Liver (tissue), 3 donors: ENCODE measurements around the gene RREB1.

ENCODE experiments used
- HNF4G ChIP-seq: IDR thresholded peaks from 2 replicates; pipeline ENCODE4 v1.6.1; 2016; ENCODE audit warnings: antibody characterized with exemption
- RXRA ChIP-seq, 2 donors: IDR thresholded peaks; 2 replicates each; pipeline ENCODE4 v1.6.1; 2017 to 2018; ENCODE audit warnings: antibody characterized with exemption in 2 of 2, mild to moderate bottlenecking in 1 of 2
- SP1 ChIP-seq: IDR thresholded peaks from 2 replicates; pipeline ENCODE4 v1.6.1; 2018; ENCODE audit warnings: antibody characterized with exemption, mild to moderate bottlenecking
- TAF1 ChIP-seq: conservative IDR thresholded peaks from 2 replicates; pipeline ENCODE4 v1.6.1; 2016; ENCODE audit warnings: antibody characterized with exemption, mild to moderate bottlenecking
- TF ChIP-seq, protein P1 (sequence below): fragments of 150-350 bp; IDR thresholded peaks from 2 replicates; pipeline ENCODE4 v1.5.1; 2017; ENCODE audit warnings: improper control_type of control experiment, low read depth, low read length; ENCODE audit not compliant: missing input control
- TF ChIP-seq, protein P2 (sequence below): IDR thresholded peaks from 2 replicates; pipeline ENCODE4 v1.6.1; 2016; ENCODE audit warnings: antibody characterized with exemption
- TF ChIP-seq, protein P3 (sequence below): IDR thresholded peaks from 2 replicates; pipeline ENCODE4 v1.6.1; 2016; ENCODE audit warnings: antibody characterized with exemption, mild to moderate bottlenecking
- TF ChIP-seq, protein P4 (sequence below): IDR thresholded peaks from 2 replicates; pipeline ENCODE4 v1.6.1; 2016; ENCODE audit warnings: antibody characterized with exemption
- donor health status: healthy.
- donor health status: healthy.

DNA sequence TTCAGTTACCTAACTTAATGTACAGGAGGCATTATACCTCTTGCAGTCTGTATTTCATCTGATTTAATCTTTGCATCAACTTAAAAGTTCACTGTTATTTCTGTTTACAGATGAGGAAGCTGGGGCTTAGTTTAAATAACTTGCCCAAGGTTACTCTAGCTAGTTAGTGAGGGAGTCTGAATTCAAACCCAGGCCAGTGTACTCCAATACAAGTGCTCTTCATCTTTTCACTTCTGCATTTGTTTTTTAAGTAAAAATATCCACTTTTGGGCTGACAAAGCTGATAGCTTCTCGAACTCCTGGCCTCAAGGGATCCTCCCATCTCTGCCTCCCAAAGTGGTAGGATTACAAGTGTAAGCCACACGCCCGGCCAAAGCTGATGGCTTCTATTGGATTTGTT lies 23.6 kb downstream of the RREB1 start:
- TF ChIP-seq SP1: no peak
- TF ChIP-seq, protein P1, sequence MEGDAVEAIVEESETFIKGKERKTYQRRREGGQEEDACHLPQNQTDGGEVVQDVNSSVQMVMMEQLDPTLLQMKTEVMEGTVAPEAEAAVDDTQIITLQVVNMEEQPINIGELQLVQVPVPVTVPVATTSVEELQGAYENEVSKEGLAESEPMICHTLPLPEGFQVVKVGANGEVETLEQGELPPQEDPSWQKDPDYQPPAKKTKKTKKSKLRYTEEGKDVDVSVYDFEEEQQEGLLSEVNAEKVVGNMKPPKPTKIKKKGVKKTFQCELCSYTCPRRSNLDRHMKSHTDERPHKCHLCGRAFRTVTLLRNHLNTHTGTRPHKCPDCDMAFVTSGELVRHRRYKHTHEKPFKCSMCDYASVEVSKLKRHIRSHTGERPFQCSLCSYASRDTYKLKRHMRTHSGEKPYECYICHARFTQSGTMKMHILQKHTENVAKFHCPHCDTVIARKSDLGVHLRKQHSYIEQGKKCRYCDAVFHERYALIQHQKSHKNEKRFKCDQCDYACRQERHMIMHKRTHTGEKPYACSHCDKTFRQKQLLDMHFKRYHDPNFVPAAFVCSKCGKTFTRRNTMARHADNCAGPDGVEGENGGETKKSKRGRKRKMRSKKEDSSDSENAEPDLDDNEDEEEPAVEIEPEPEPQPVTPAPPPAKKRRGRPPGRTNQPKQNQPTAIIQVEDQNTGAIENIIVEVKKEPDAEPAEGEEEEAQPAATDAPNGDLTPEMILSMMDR: no peak
- TF ChIP-seq, protein P2, sequence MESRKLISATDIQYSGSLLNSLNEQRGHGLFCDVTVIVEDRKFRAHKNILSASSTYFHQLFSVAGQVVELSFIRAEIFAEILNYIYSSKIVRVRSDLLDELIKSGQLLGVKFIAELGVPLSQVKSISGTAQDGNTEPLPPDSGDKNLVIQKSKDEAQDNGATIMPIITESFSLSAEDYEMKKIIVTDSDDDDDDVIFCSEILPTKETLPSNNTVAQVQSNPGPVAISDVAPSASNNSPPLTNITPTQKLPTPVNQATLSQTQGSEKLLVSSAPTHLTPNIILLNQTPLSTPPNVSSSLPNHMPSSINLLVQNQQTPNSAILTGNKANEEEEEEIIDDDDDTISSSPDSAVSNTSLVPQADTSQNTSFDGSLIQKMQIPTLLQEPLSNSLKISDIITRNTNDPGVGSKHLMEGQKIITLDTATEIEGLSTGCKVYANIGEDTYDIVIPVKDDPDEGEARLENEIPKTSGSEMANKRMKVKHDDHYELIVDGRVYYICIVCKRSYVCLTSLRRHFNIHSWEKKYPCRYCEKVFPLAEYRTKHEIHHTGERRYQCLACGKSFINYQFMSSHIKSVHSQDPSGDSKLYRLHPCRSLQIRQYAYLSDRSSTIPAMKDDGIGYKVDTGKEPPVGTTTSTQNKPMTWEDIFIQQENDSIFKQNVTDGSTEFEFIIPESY: no peak
- TF ChIP-seq HNF4G: no peak
- TF ChIP-seq RXRA (IDR thresholded peaks at IDR 0.05): no peak
- TF ChIP-seq, protein P3, sequence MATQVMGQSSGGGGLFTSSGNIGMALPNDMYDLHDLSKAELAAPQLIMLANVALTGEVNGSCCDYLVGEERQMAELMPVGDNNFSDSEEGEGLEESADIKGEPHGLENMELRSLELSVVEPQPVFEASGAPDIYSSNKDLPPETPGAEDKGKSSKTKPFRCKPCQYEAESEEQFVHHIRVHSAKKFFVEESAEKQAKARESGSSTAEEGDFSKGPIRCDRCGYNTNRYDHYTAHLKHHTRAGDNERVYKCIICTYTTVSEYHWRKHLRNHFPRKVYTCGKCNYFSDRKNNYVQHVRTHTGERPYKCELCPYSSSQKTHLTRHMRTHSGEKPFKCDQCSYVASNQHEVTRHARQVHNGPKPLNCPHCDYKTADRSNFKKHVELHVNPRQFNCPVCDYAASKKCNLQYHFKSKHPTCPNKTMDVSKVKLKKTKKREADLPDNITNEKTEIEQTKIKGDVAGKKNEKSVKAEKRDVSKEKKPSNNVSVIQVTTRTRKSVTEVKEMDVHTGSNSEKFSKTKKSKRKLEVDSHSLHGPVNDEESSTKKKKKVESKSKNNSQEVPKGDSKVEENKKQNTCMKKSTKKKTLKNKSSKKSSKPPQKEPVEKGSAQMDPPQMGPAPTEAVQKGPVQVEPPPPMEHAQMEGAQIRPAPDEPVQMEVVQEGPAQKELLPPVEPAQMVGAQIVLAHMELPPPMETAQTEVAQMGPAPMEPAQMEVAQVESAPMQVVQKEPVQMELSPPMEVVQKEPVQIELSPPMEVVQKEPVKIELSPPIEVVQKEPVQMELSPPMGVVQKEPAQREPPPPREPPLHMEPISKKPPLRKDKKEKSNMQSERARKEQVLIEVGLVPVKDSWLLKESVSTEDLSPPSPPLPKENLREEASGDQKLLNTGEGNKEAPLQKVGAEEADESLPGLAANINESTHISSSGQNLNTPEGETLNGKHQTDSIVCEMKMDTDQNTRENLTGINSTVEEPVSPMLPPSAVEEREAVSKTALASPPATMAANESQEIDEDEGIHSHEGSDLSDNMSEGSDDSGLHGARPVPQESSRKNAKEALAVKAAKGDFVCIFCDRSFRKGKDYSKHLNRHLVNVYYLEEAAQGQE: no peak
- TF ChIP-seq, protein P4, sequence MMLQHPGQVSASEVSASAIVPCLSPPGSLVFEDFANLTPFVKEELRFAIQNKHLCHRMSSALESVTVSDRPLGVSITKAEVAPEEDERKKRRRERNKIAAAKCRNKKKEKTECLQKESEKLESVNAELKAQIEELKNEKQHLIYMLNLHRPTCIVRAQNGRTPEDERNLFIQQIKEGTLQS: no peak
- TF ChIP-seq TAF1: no peak
